ENCODE data around the gene SSR4.
A peak's percentile ranks its signal among the peaks of the same experiment; 100 is the strongest.

Gene SSR4

GRCh38 chrX:153800746-153801145, 6.3 kb downstream of the SSR4 start:
- Mint-ChIP-seq H3K4me3 (no peak overlapping the region), H3K36me3 (no peaks in the 10 kb centered on the region), H3K27me3 (no peaks in the 10 kb centered on the region), H3K4me1 (peaks cover 5% of the 10 kb centered on the region), H3K9me3 (no peaks in the 10 kb centered on the region), H3K27ac (no peak overlapping the region)
- DNase-seq (ENCODE audit: low spot score in 2 of 2) (no peak), ATAC-seq (ENCODE audit: low read depth) (no peak)

GRCh38 chrX:153801669-153802068, 7.2 kb downstream of the SSR4 start:
- Mint-ChIP-seq H3K4me3 (no peak overlapping the region), H3K9me3 (no peaks in the 10 kb centered on the region), H3K36me3 (no peaks in the 10 kb centered on the region), H3K4me1 (no peaks in the 10 kb centered on the region), H3K27ac (no peak overlapping the region), H3K27me3 (no peaks in the 10 kb centered on the region)
- no peak for ATAC-seq (ENCODE audit: low read depth)
- no peak for DNase-seq (ENCODE audit: low spot score in 2 of 2)

GRCh38 chrX:153802513-153803045, 8.1 kb downstream of the SSR4 start:
- ATAC-seq (ENCODE audit: low read depth) = no peak
- H3K27me3 Mint-ChIP-seq = no peaks in the 10 kb centered on the region
- H3K4me3 Mint-ChIP-seq = no peak overlapping the region
- no peaks in the 10 kb centered on the region for H3K4me1 Mint-ChIP-seq
- H3K36me3 Mint-ChIP-seq = no peaks in the 10 kb centered on the region
- H3K27ac Mint-ChIP-seq = no peak overlapping the region
- H3K9me3 Mint-ChIP-seq = no peaks in the 10 kb centered on the region
- no peak for DNase-seq (ENCODE audit: low spot score in 2 of 2)

- no peaks in the 10 kb centered on the region for H3K4me1 Mint-ChIP-seq
- no peak overlapping the region for H3K4me3 Mint-ChIP-seq
- H3K27me3 Mint-ChIP-seq = peaks cover 3% of the 10 kb centered on the region
- H3K9me3 Mint-ChIP-seq = no peaks in the 10 kb centered on the region
- no peak for ATAC-seq (ENCODE audit: low read depth)
- no peaks in the 10 kb centered on the region for H3K36me3 Mint-ChIP-seq
- H3K27ac Mint-ChIP-seq = no peak overlapping the region
- no peak for DNase-seq (ENCODE audit: low spot score in 2 of 2)
Observed at GRCh38 chrX:153803211-153804099, 9.0 kb downstream of the SSR4 start.

- DNase-seq (ENCODE audit: low spot score in 2 of 2) (no peak), ATAC-seq (ENCODE audit: low read depth) (no peak)
- Mint-ChIP-seq H3K4me3 (no peak overlapping the region), H3K36me3 (no peaks in the 10 kb centered on the region), H3K27me3 (peaks cover 3% of the 10 kb centered on the region), H3K27ac (no peak overlapping the region), H3K9me3 (no peaks in the 10 kb centered on the region), H3K4me1 (no peaks in the 10 kb centered on the region)
Observed at GRCh38 chrX:153804100-153804595, 9.7 kb downstream of the SSR4 start.

- peaks cover 3% of the 10 kb centered on the region for H3K27me3 Mint-ChIP-seq
- no peak for DNase-seq (ENCODE audit: low spot score in 2 of 2)
- no peaks in the 10 kb centered on the region for H3K4me1 Mint-ChIP-seq
- ATAC-seq (ENCODE audit: low read depth) = no peak
- H3K9me3 Mint-ChIP-seq = no peaks in the 10 kb centered on the region
- H3K4me3 Mint-ChIP-seq = no peak overlapping the region
- no peak overlapping the region for H3K27ac Mint-ChIP-seq
- H3K36me3 Mint-ChIP-seq = no peaks in the 10 kb centered on the region
Observed at GRCh38 chrX:153804621-153805020, 10.2 kb downstream of the SSR4 start.

GRCh38 chrX:153805436-153805835, 11.0 kb downstream of the SSR4 start:
- ATAC-seq (ENCODE audit: low read depth) (no peak), DNase-seq (ENCODE audit: low spot score in 2 of 2) (no peak)
- no peaks in the 10 kb centered on the region for H3K9me3 Mint-ChIP-seq
- H3K27me3 Mint-ChIP-seq = peaks cover 5% of the 10 kb centered on the region
- H3K27ac Mint-ChIP-seq = no peak overlapping the region
- H3K4me3 Mint-ChIP-seq = no peak overlapping the region
- H3K4me1 Mint-ChIP-seq = no peaks in the 10 kb centered on the region
- H3K36me3 Mint-ChIP-seq = no peaks in the 10 kb centered on the region

GRCh38 chrX:153806999-153807575, 12.6 kb downstream of the SSR4 start:
- Mint-ChIP-seq H3K27me3 (peaks cover 5% of the 10 kb centered on the region), H3K4me1 (no peaks in the 10 kb centered on the region), H3K27ac (no peak overlapping the region), H3K9me3 (no peaks in the 10 kb centered on the region), H3K4me3 (no peak overlapping the region), H3K36me3 (no peaks in the 10 kb centered on the region)
- DNase-seq (ENCODE audit: low spot score in 2 of 2) (no peak), ATAC-seq (ENCODE audit: low read depth) (no peak)

GRCh38 chrX:153807976-153808375, 13.5 kb downstream of the SSR4 start:
- no peaks in the 10 kb centered on the region for H3K4me1 Mint-ChIP-seq
- DNase-seq (ENCODE audit: low spot score in 2 of 2) (no peak), ATAC-seq (ENCODE audit: low read depth) (no peak)
- H3K27me3 Mint-ChIP-seq = peaks cover 10% of the 10 kb centered on the region
- no peaks in the 10 kb centered on the region for H3K36me3 Mint-ChIP-seq
- H3K9me3 Mint-ChIP-seq = no peaks in the 10 kb centered on the region
- no peak overlapping the region for H3K27ac Mint-ChIP-seq
- H3K4me3 Mint-ChIP-seq = no peak overlapping the region

- Mint-ChIP-seq H3K27me3 (peaks cover 27% of the 10 kb centered on the region), H3K9me3 (no peaks in the 10 kb centered on the region), H3K4me1 (peaks cover 13% of the 10 kb centered on the region), H3K27ac (no peak overlapping the region), H3K4me3 (no peak overlapping the region), H3K36me3 (no peaks in the 10 kb centered on the region)
- DNase-seq (ENCODE audit: low spot score in 2 of 2) (no peak), ATAC-seq (ENCODE audit: low read depth) (no peak)
Observed at GRCh38 chrX:153812220-153812619, 17.8 kb downstream of the SSR4 start.

GRCh38 chrX:153813161-153813560, 18.7 kb downstream of the SSR4 start:
- peaks cover 14% of the 10 kb centered on the region for H3K4me1 Mint-ChIP-seq
- H3K36me3 Mint-ChIP-seq = no peaks in the 10 kb centered on the region
- no peak overlapping the region for H3K27ac Mint-ChIP-seq
- no peak for ATAC-seq (ENCODE audit: low read depth)
- H3K4me3 Mint-ChIP-seq = no peak overlapping the region
- no peaks in the 10 kb centered on the region for H3K9me3 Mint-ChIP-seq
- no peak for DNase-seq (ENCODE audit: low spot score in 2 of 2)
- peaks cover 29% of the 10 kb centered on the region for H3K27me3 Mint-ChIP-seq

GRCh38 chrX:153814591-153815315, 20.3 kb downstream of the SSR4 start:
- peaks cover 16% of the 10 kb centered on the region for H3K4me1 Mint-ChIP-seq
- ATAC-seq (ENCODE audit: low read depth) = no peak
- H3K4me3 Mint-ChIP-seq = no peak overlapping the region
- no peak for DNase-seq (ENCODE audit: low spot score in 2 of 2)
- no peaks in the 10 kb centered on the region for H3K36me3 Mint-ChIP-seq
- H3K27ac Mint-ChIP-seq = no peak overlapping the region
- H3K9me3 Mint-ChIP-seq = no peaks in the 10 kb centered on the region
- H3K27me3 Mint-ChIP-seq = peaks cover 32% of the 10 kb centered on the region

- ATAC-seq (ENCODE audit: low read depth) = peak; percentile 43
- H3K27ac Mint-ChIP-seq = no peak overlapping the region
- peaks cover 19% of the 10 kb centered on the region for H3K4me1 Mint-ChIP-seq
- no peak overlapping the region for H3K4me3 Mint-ChIP-seq
- peaks cover 30% of the 10 kb centered on the region for H3K27me3 Mint-ChIP-seq
- DNase-seq (ENCODE audit: low spot score in 2 of 2) = no peak
- no peaks in the 10 kb centered on the region for H3K36me3 Mint-ChIP-seq
- no peaks in the 10 kb centered on the region for H3K9me3 Mint-ChIP-seq
Observed at GRCh38 chrX:153816831-153817690, 22.6 kb downstream of the SSR4 start.

Data from memory B cell (primary cell).